NB4 (cell line): Measurements from ENCODE around the gene CNTLN.

Experiments used
- TF ChIP-seq, protein P1 (sequence below): IDR thresholded peaks from 2 replicates; pipeline ENCODE4 v1.6.1; 2011; ENCODE audit warnings: low read depth, low read length
- TF ChIP-seq, protein P2 (sequence below): IDR thresholded peaks from one replicate; pipeline ENCODE4 v1.5.1; 2012; ENCODE audit warnings: low read depth, low read length

DNA sequence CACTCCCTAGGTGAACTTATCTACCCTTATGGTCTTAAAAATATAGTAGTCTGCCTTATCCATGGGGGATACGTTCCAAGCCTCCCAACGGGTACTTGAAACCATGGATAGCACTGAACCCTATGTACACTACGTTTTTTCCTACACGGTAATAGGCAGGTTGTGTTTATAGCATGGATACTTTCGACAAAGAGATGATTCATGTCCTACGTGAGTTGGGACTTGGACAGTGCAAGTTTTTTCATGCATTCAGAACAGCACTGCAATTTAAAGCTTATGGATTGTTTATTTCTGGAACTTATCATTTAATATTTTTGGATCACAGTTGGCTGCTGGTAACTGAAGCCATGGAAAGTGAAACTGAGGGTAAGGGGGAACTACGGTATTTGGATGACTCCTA, 88.1 kb downstream of the CNTLN start:
- TF ChIP-seq, protein P1, sequence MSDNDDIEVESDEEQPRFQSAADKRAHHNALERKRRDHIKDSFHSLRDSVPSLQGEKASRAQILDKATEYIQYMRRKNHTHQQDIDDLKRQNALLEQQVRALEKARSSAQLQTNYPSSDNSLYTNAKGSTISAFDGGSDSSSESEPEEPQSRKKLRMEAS, result no peak
- TF ChIP-seq, protein P2, sequence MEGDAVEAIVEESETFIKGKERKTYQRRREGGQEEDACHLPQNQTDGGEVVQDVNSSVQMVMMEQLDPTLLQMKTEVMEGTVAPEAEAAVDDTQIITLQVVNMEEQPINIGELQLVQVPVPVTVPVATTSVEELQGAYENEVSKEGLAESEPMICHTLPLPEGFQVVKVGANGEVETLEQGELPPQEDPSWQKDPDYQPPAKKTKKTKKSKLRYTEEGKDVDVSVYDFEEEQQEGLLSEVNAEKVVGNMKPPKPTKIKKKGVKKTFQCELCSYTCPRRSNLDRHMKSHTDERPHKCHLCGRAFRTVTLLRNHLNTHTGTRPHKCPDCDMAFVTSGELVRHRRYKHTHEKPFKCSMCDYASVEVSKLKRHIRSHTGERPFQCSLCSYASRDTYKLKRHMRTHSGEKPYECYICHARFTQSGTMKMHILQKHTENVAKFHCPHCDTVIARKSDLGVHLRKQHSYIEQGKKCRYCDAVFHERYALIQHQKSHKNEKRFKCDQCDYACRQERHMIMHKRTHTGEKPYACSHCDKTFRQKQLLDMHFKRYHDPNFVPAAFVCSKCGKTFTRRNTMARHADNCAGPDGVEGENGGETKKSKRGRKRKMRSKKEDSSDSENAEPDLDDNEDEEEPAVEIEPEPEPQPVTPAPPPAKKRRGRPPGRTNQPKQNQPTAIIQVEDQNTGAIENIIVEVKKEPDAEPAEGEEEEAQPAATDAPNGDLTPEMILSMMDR, result no peak
